ENCODE measurements around the gene CACNG4. TPM values are rescaled to one million over a fixed set of nuclear protein-coding genes. Genes with fewer than 3 reads are reported as not detected.

The CACNG4 gene
- polyA plus RNA-seq, 1 donor from 2014 or later = 32.9 TPM

GRCh38 chr17:66943484-66943883 lies 21.0 kb upstream of the CACNG4 start:
- Histone ChIP-seq H3K27me3 (ENCODE audit: insufficient read depth, low read depth, low read length) (no peaks in the 10 kb centered on the region), H2AFZ (ENCODE audit: low read depth, low read length) (no peak overlapping the region), H3K79me2 (replicated peaks; ENCODE audit: insufficient read depth, low read length) (no peaks in the 10 kb centered on the region), H3F3A (ENCODE audit: insufficient read depth, low read length, poor library complexity, severe bottlenecking) (no peaks in the 10 kb centered on the region), H3K9me2 (ENCODE audit: insufficient read depth, low read length) (no peaks in the 10 kb centered on the region), H4K20me1 (ENCODE audit: insufficient read depth) (no peaks in the 10 kb centered on the region), H3K4me2 (ENCODE audit: low read length) (no peak overlapping the region), H3K9me3 (ENCODE audit: low read length) (no peaks in the 10 kb centered on the region), H3K4me3 (ENCODE audit: low read length) (no peak overlapping the region), H3K27ac (ENCODE audit: low read length) (no peak overlapping the region), H3K36me3 (ENCODE audit: insufficient read depth, low read length) (no peaks in the 10 kb centered on the region), H3K9ac (ENCODE audit: low read length) (no peak overlapping the region)
- TF ChIP-seq EZH2 (IDR thresholded peaks at IDR 0.05; ENCODE audit: borderline replicate concordance, insufficient read depth, low read length, poor library complexity, severe bottlenecking) = no peak
- TF ChIP-seq, protein P1, sequence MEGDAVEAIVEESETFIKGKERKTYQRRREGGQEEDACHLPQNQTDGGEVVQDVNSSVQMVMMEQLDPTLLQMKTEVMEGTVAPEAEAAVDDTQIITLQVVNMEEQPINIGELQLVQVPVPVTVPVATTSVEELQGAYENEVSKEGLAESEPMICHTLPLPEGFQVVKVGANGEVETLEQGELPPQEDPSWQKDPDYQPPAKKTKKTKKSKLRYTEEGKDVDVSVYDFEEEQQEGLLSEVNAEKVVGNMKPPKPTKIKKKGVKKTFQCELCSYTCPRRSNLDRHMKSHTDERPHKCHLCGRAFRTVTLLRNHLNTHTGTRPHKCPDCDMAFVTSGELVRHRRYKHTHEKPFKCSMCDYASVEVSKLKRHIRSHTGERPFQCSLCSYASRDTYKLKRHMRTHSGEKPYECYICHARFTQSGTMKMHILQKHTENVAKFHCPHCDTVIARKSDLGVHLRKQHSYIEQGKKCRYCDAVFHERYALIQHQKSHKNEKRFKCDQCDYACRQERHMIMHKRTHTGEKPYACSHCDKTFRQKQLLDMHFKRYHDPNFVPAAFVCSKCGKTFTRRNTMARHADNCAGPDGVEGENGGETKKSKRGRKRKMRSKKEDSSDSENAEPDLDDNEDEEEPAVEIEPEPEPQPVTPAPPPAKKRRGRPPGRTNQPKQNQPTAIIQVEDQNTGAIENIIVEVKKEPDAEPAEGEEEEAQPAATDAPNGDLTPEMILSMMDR (IDR thresholded peaks at IDR 0.05; ENCODE audit: poor library complexity, severe bottlenecking) = no peak
- no peak for TF ChIP-seq RAD21 (conservative IDR thresholded peaks at IDR 0.05)
- no peak for TF ChIP-seq TAF1 (IDR thresholded peaks at IDR 0.05; ENCODE audit: low read depth)
- no peak for TF ChIP-seq SMC3 (conservative IDR thresholded peaks at IDR 0.05; ENCODE audit: poor library complexity)
- TF ChIP-seq EP300 (conservative IDR thresholded peaks at IDR 0.05; ENCODE audit: poor library complexity, severe bottlenecking) = no peak
- no peak for TF ChIP-seq MXI1 (conservative IDR thresholded peaks at IDR 0.05; ENCODE audit: poor library complexity, severe bottlenecking)
- no peak for TF ChIP-seq POLR2AphosphoS5 (IDR thresholded peaks at IDR 0.05)
- TF ChIP-seq REST (IDR thresholded peaks at IDR 0.05; ENCODE audit: borderline replicate concordance) = no peak

DNA sequence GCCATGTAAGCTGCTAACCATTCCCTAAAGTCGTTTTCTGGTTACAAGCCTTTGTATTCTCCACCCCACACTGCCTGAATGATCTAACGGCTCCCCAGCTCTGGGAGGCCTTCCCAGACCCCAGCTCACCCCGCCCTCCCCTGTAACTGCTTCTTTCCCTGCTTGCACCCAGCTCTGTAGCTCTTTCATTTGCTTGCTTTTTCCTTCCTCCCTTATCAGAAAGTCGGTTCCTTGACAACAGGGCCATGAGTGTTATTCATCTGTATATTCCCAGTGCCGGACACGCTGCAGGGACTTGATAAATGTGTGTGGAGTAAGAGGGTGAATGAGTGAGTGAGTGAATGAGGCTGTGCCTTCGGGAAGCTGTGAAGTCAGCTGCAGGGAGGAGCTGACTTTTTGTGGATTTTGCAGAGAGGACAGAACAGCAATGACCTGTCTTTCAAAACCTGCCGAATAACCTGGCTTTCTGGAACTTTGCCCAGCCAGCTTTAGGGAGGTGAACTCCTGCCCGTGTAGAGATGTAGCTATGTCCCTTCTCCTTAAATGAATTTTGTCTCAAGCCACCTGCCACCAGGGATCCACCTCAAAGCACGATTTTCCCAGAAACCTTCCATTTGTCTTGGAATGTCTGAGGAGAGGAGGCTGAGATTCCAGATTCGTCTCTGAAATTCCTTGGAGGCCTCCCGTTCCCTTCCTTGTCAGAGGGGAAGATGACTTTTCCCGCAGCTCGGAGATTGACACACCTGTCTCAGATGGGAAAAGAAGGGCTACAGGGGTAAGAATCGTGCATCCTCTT lies 20.0 kb upstream of the CACNG4 start:
- no peaks in the 10 kb centered on the region for H3K79me2 ChIP-seq (replicated peaks; ENCODE audit: insufficient read depth, low read length)
- TF ChIP-seq RAD21 (conservative IDR thresholded peaks at IDR 0.05) = no peak
- TF ChIP-seq TAF1 (IDR thresholded peaks at IDR 0.05; ENCODE audit: low read depth) = no peak
- no peak for TF ChIP-seq EZH2 (IDR thresholded peaks at IDR 0.05; ENCODE audit: borderline replicate concordance, insufficient read depth, low read length, poor library complexity, severe bottlenecking)
- TF ChIP-seq REST (IDR thresholded peaks at IDR 0.05; ENCODE audit: borderline replicate concordance) = peak; percentile 99
- TF ChIP-seq, protein P1 (IDR thresholded peaks at IDR 0.05; ENCODE audit: poor library complexity, severe bottlenecking) = no peak
- no peak for TF ChIP-seq SMC3 (conservative IDR thresholded peaks at IDR 0.05; ENCODE audit: poor library complexity)
- TF ChIP-seq MXI1 (conservative IDR thresholded peaks at IDR 0.05; ENCODE audit: poor library complexity, severe bottlenecking) = no peak
- TF ChIP-seq EP300 (conservative IDR thresholded peaks at IDR 0.05; ENCODE audit: poor library complexity, severe bottlenecking) = no peak
- peak; percentile 31 for TF ChIP-seq POLR2AphosphoS5 (IDR thresholded peaks at IDR 0.05)
- H3K27ac ChIP-seq (ENCODE audit: low read length) = peak overlapping the region; percentile 28
- no peaks in the 10 kb centered on the region for H3F3A ChIP-seq (ENCODE audit: insufficient read depth, low read length, poor library complexity, severe bottlenecking)
- H3K36me3 ChIP-seq (ENCODE audit: insufficient read depth, low read length) = no peaks in the 10 kb centered on the region
- no peaks in the 10 kb centered on the region for H4K20me1 ChIP-seq (ENCODE audit: insufficient read depth)
- H3K9me2 ChIP-seq (ENCODE audit: insufficient read depth, low read length) = no peaks in the 10 kb centered on the region
- peak overlapping the region; percentile 7 for H3K4me3 ChIP-seq (ENCODE audit: low read length)
- H3K27me3 ChIP-seq (ENCODE audit: insufficient read depth, low read depth, low read length) = no peaks in the 10 kb centered on the region
- H2AFZ ChIP-seq (ENCODE audit: low read depth, low read length) = no peak overlapping the region
- no peak overlapping the region for H3K4me2 ChIP-seq (ENCODE audit: low read length)
- H3K9me3 ChIP-seq (ENCODE audit: low read length) = no peaks in the 10 kb centered on the region
- H3K9ac ChIP-seq (ENCODE audit: low read length) = no peak overlapping the region

Data from neural cell (in vitro differentiated cells).